H9 (cell line): ENCODE data around the gene HECW1. TPM values are rescaled to one million over a fixed set of nuclear protein-coding genes. Genes with fewer than 3 reads are reported as not detected.
A peak's percentile ranks its signal among the peaks of the same experiment; 100 is the strongest.

ENCODE experiments used
- DNase-seq: peaks from one replicate; pipeline ENCODE4 v3.0.0-alpha.2; 2017
- H2AFZ ChIP-seq: one replicate; pipeline ENCODE4 v1.6.1; 2013; ENCODE audit warnings: mild to moderate bottlenecking, low read length, control low read depth, moderate library complexity
- H2AK5ac ChIP-seq: 2 replicates; pipeline ENCODE4 v1.6.1; 2013; ENCODE audit warnings: low read length, control low read depth, mixed read lengths; ENCODE audit not compliant: insufficient read length
- H2BK120ac ChIP-seq: one replicate; pipeline ENCODE4 v1.6.1; 2013; ENCODE audit warnings: low read depth, mild to moderate bottlenecking, low read length, control low read depth, inconsistent platforms; ENCODE audit not compliant: poor library complexity, severe bottlenecking
- H2BK12ac ChIP-seq: 2 replicates; pipeline ENCODE4 v1.6.1; 2013; ENCODE audit warnings: low read length, control low read depth, mixed read lengths, low read depth; ENCODE audit not compliant: insufficient read length
- H2BK15ac ChIP-seq: 2 replicates; pipeline ENCODE4 v1.6.1; 2013; ENCODE audit warnings: low read depth, low read length, control low read depth
- H2BK20ac ChIP-seq: one replicate; pipeline ENCODE4 v1.6.1; 2013; ENCODE audit warnings: low read depth, mild to moderate bottlenecking, low read length, control low read depth, inconsistent platforms; ENCODE audit not compliant: poor library complexity, severe bottlenecking
- H2BK5ac ChIP-seq: 2 replicates; pipeline ENCODE4 v1.6.1; 2013; ENCODE audit warnings: low read length, control low read depth, mixed read lengths; ENCODE audit not compliant: insufficient read length
- H3K14ac ChIP-seq: 2 replicates; pipeline ENCODE4 v1.6.1; 2013; ENCODE audit warnings: low read length, control low read depth; ENCODE audit not compliant: insufficient read depth
- H3K18ac ChIP-seq: 2 replicates; pipeline ENCODE4 v1.6.1; 2013; ENCODE audit warnings: low read depth, mild to moderate bottlenecking, mixed read lengths, low read length, control low read depth; ENCODE audit not compliant: insufficient read length
- H3K23ac ChIP-seq: 2 replicates; pipeline ENCODE4 v1.6.1; 2013; ENCODE audit warnings: low read length, control low read depth, mixed read lengths, low read depth; ENCODE audit not compliant: insufficient read length
- H3K23me2 ChIP-seq: 2 replicates; pipeline ENCODE4 v1.6.1; 2013; ENCODE audit warnings: low read depth, mild to moderate bottlenecking, mixed read lengths, low read length, control low read depth; ENCODE audit not compliant: insufficient read length, poor library complexity, severe bottlenecking
- H3K27ac ChIP-seq: 2 replicates; pipeline ENCODE4 v1.5.1; 2013; ENCODE audit warnings: low read length, control low read depth, mixed read lengths, low read depth; ENCODE audit not compliant: insufficient read length
- H3K27me3 ChIP-seq: 2 replicates; pipeline ENCODE4 v1.6.1; 2013; ENCODE audit warnings: low read length, control low read depth, inconsistent platforms; ENCODE audit not compliant: insufficient read depth
- H3K4ac ChIP-seq: 2 replicates; pipeline ENCODE4 v1.6.1; 2013; ENCODE audit warnings: low read depth, mild to moderate bottlenecking, control low read depth, inconsistent platforms, low read length, moderate library complexity
- H3K4me1 ChIP-seq: 2 replicates; pipeline ENCODE4 v1.6.1; 2013; ENCODE audit warnings: low read length, control low read depth, inconsistent platforms; ENCODE audit not compliant: insufficient read depth
- H3K4me2 ChIP-seq: 2 replicates; pipeline ENCODE4 v1.6.1; 2013; ENCODE audit warnings: low read length, control low read depth, mixed read lengths; ENCODE audit not compliant: insufficient read length, insufficient read depth
- H3K56ac ChIP-seq: 2 replicates; pipeline ENCODE4 v1.6.1; 2013; ENCODE audit warnings: low read depth, mild to moderate bottlenecking, mixed read lengths, low read length, control low read depth; ENCODE audit not compliant: insufficient read length
- H3K79me1 ChIP-seq: 2 replicates; pipeline ENCODE4 v1.6.1; 2013; ENCODE audit warnings: low read depth, mild to moderate bottlenecking, moderate library complexity, low read length, control low read depth, inconsistent platforms; ENCODE audit not compliant: insufficient read depth, poor library complexity, severe bottlenecking
- H3K79me2 ChIP-seq: 2 replicates; pipeline ENCODE4 v1.6.1; 2013; ENCODE audit warnings: low read length, control low read depth, inconsistent platforms; ENCODE audit not compliant: insufficient read depth
- H3K9ac ChIP-seq: 2 replicates; pipeline ENCODE4 v1.6.1; 2013; ENCODE audit warnings: low read length, control low read depth, mixed read lengths; ENCODE audit not compliant: insufficient read length; ENCODE audit errors: extremely low read depth
- H3K9me3 ChIP-seq: one replicate; pipeline ENCODE4 v1.6.1; 2013; ENCODE audit warnings: low read depth, low read length, inconsistent platforms; ENCODE audit not compliant: control insufficient read depth
- H3T11ph ChIP-seq: one replicate; pipeline ENCODE4 v1.6.1; 2013; ENCODE audit warnings: mild to moderate bottlenecking, low read length, control low read depth, inconsistent platforms
- H4K20me1 ChIP-seq: one replicate; pipeline ENCODE4 v1.6.1; 2013; ENCODE audit not compliant: control insufficient read depth, insufficient read length, insufficient read depth
- H4K5ac ChIP-seq: 2 replicates; pipeline ENCODE4 v1.6.1; 2013; ENCODE audit warnings: low read depth, mild to moderate bottlenecking, mixed read lengths, low read length, control low read depth; ENCODE audit not compliant: insufficient read length
- H4K8ac ChIP-seq: replicated peaks from 2 replicates; pipeline ENCODE4 v1.6.1; 2013; ENCODE audit warnings: low read length, control low read depth, mixed read lengths, low read depth; ENCODE audit not compliant: insufficient read length
- H4K91ac ChIP-seq: 2 replicates; pipeline ENCODE4 v1.6.1; 2013; ENCODE audit warnings: low read depth, mild to moderate bottlenecking, moderate library complexity, mixed read lengths, low read length, control low read depth; ENCODE audit not compliant: insufficient read length
- H3K27ac Mint-ChIP-seq, 3 experiments: 2 replicates in 2 of 3; 3 replicates in 1 of 3; pipeline ENCODE4 v1.8.0; 2020 to 2021; ENCODE audit warnings: mixed read lengths in 3 of 3, mild to moderate bottlenecking in 1 of 3, moderate library complexity in 1 of 3
- H3K27me3 Mint-ChIP-seq: 2 replicates; pipeline ENCODE4 v1.8.0; 2021; ENCODE audit warnings: low read depth, mild to moderate bottlenecking, moderate library complexity, mixed read lengths
- H3K36me3 Mint-ChIP-seq, 3 experiments: 2 replicates in 2 of 3; 3 replicates in 1 of 3; pipeline ENCODE4 v1.8.0; 2020 to 2021; ENCODE audit warnings: low read depth in 3 of 3, mixed read lengths in 3 of 3; ENCODE audit not compliant: insufficient read depth in 1 of 3
- H3K4me1 Mint-ChIP-seq, 2 experiments: 2 replicates each; pipeline ENCODE4 v1.8.0; 2020; ENCODE audit warnings: mixed read lengths in 2 of 2
- H3K4me3 Mint-ChIP-seq, 2 experiments: 2 replicates in 1 of 2; 3 replicates in 1 of 2; pipeline ENCODE4 v1.8.0; 2020 to 2021; ENCODE audit warnings: mild to moderate bottlenecking in 2 of 2, mixed read lengths in 2 of 2, moderate library complexity in 1 of 2
- H3K9me3 Mint-ChIP-seq, 2 experiments: 2 replicates in 1 of 2; 3 replicates in 1 of 2; pipeline ENCODE4 v1.8.0; 2020; ENCODE audit warnings: mild to moderate bottlenecking in 2 of 2, mixed read lengths in 2 of 2, moderate library complexity in 1 of 2
- CTCF ChIP-seq: fragments of 200-600 bp; sonication (generic); conservative IDR thresholded peaks from 3 replicates; pipeline ENCODE4 v1.8.0; 2021; ENCODE audit warnings: antibody characterized with exemption, mild to moderate bottlenecking
- WGBS: extraction: QIAGEN DNeasy Blood & Tissue Kit; methylation state at CpG from one replicate; pipeline ENCODE4 v1.1.7; 2013; ENCODE audit warnings: missing lambda C conversion rate, low lambda C conversion rate, mixed read lengths; ENCODE audit not compliant: insufficient read length; ENCODE audit errors: extremely low coverage; 5-methylcytosine and 5-hydroxymethylcytosine counted together
- total RNA-seq: library from RNA; stranded (reverse); gene quantifications from 2 replicates; pipeline ENCODE4 v1.2.1, GENCODE V29; 2021

Gene HECW1
- total RNA-seq, 1 experiment from 2014 or later, result 5.0 TPM

- Histone ChIP-seq H3K4me1 (no peaks in the 10 kb centered on the region), H2AFZ (no peak overlapping the region), H2BK120ac (no peak overlapping the region), H3K9me3 (no peaks in the 10 kb centered on the region), H3K79me1 (no peaks in the 10 kb centered on the region), H2AK5ac (no peak overlapping the region), H3K14ac (no peak overlapping the region), H2BK12ac (no peak overlapping the region), H3K23ac (no peak overlapping the region), H3K18ac (no peak overlapping the region), H4K8ac (no peak overlapping the region), H2BK15ac (no peak overlapping the region), H4K91ac (no peak overlapping the region), H3K79me2 (no peaks in the 10 kb centered on the region), H3K27me3 (peaks cover 2% of the 10 kb centered on the region; the same call in 1 of the 2 replicates), H3K27ac (no peak overlapping the region), H3T11ph (no peak overlapping the region), H4K5ac (no peak overlapping the region), H2BK20ac (no peak overlapping the region), H2BK5ac (no peak overlapping the region), H3K9ac (peak overlapping the region; percentile 16), H3K4ac (no peak overlapping the region), H3K23me2 (no peaks in the 10 kb centered on the region), H3K56ac (no peak overlapping the region), H3K4me2 (no peak overlapping the region), H4K20me1 (no peaks in the 10 kb centered on the region)
- no peak for DNase-seq
- Mint-ChIP-seq H3K4me1 (peaks cover 23 to 30% of the 10 kb centered on the region in 2 experiments), H3K36me3 (0 out of 7 replicates have a peak, but pooled peaks cover 0 to 4% (median 0%) of the 10 kb centered on the region in 3 experiments), H3K9me3 (no peaks in the 10 kb centered on the region; a peak in 1 of 5 replicates), H3K4me3 (no peak overlapping the region), H3K27me3 (no peaks in the 10 kb centered on the region), H3K27ac (peak overlapping the region; percentile 67 to 93 (median 92); a peak in 4 of 7 replicates)
- no CpG with 5 or more reads among the region's 5 CpGs for WGBS
- no peak for TF ChIP-seq CTCF
These were observed 324.6 kb downstream of the HECW1 start for GRCh38 chr7:43437001-43437400.
